Fibroblast of pulmonary artery (primary cell): Measurements from ENCODE around the gene PDHB.

ENCODE experiments used
- DNase-seq: peaks from one replicate; pipeline ENCODE4 v3.0.0-alpha.2; 2010; ENCODE audit warnings: low read depth
- H3K4me3 ChIP-seq: replicated peaks from 2 replicates; pipeline ENCODE4 v1.5.1; 2011; ENCODE audit warnings: low read depth, mild to moderate bottlenecking, control low read depth, low read length, moderate library complexity
- CTCF ChIP-seq: IDR thresholded peaks from 2 replicates; pipeline ENCODE4 v1.5.1; 2011; ENCODE audit warnings: mild to moderate bottlenecking, control low read depth, low read length, inconsistent platforms; ENCODE audit errors: missing control alignments

Gene PDHB

DNA sequence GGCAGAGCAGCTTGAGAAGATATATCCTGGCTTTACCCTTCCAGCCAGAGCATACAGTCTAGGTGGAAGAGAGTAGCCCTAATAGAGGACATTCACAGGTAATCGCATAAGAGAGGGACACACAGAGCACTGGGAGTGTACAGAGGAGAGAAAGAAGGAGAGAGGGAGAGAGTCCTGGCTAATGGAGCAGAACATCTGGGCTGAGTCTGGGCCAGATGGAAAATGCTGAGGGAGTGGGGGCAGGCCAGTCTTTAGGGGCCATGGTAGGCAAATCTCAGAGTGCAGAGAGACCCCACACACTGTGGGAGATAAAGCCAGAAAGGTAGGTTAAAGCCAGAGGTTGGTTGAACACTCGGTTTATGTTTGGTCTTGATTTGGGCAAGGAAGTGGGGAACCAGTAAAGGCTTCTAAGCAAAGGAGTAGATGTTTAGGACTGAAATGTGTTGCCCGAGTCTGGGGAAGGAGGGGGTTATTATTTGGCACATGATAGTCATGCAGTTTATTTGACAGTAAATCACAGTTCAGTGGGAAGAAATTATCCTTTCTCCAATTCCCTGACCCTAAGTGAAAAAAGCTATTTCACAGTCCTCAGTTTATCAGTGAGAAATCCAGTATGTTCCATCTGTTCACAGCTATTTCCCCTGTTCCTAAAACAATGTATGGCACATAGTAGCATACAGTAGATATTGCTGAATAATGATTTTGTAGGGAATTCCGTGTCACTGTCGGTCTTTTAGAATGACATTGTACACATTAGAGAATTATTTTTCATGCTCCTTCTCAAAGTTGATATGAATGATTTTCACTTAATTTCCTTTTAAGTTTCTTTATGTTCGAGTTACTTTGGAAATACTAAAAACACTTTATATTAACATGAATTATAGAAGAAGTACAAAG is 45.7 kb downstream of the PDHB start:
- no peak overlapping the region for H3K4me3 ChIP-seq
- DNase-seq: no peak
- TF ChIP-seq CTCF: no peak

GRCh38 chr3:58386626-58387365 is 46.8 kb downstream of the PDHB start:
- no peak overlapping the region for H3K4me3 ChIP-seq
- DNase-seq: peak; percentile 94
- TF ChIP-seq CTCF: peak; percentile 6

DNA sequence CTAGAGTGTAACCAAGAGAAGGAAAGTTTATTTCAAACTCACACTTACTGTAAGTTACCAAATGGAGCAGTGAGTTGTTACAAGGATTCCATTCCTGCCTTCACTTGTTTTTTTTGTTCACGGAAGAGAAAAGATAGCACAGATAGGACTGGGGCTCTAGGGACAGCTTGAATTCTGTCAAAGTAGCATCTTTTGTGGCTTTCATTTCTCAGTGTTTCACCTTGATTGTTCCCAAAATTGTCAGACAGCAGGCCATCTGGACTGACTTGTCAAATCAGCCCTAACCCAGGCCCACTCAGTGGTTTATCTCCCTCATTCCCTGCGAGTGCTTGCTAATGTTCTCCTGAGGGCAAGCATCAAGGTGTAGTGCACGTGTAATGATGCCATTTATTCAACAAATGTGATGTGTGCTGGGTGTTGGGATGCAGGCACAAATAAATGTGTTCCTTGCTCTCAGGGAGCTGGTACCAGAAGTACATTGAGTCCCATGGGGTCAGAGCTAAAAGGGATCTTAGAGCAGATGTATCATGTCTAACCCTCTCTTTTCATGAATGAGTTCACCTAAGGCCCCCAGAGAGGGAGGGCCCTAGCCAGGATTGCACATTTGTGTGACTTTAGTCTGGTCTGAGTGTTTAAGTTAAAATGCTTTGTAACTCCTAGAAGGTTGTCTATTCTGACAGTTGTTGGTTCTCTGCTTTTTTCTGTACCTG is 49.1 kb downstream of the PDHB start:
- TF ChIP-seq CTCF: no peak
- no peak overlapping the region for H3K4me3 ChIP-seq

DNA sequence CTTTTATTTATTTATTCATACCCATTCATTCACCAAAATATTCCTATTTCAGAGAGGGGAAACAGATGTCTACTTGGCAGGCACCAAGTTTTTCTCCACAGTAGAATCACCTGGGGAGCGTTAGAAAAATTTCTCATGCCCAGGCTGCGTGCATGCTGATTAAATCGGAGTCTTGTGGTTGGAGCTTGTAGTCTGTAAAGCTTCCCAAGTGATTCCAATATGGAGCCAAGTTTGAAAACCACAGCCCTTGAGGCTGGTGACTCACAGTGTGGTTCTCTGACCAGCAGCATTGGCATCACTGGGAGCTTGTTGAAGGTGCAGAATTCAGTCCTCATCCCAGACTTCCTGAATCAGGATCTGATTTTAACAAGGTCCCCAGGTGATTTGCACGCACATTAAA is 49.7 kb downstream of the PDHB start:
- no peak overlapping the region for H3K4me3 ChIP-seq
- peak; percentile 97 for DNase-seq
- no peak for TF ChIP-seq CTCF

More for the DNA sequence above, 49.1 kb downstream of the PDHB start:
- no peak for DNase-seq

DNA sequence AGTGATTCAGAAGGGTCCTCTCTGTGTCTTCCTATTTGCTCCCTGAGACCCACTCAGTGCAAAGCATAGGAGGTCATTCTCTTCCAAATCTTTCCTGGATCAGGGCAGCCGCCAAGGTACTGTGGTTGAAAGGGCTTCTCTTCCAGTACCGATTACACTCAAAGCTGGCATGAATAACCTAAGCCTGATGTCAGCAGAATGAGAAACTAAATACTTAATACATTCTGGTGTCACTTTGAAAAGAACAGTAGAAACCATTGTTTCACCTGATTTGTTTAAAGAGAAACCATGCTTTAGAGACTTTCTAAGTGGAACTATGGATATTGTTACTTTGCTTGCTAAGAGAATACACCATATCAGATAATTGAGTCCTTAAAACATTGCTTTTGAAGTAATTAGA is 50.2 kb downstream of the PDHB start:
- TF ChIP-seq CTCF: no peak
- H3K4me3 ChIP-seq: no peak overlapping the region
- peak; percentile 49 for DNase-seq

DNA sequence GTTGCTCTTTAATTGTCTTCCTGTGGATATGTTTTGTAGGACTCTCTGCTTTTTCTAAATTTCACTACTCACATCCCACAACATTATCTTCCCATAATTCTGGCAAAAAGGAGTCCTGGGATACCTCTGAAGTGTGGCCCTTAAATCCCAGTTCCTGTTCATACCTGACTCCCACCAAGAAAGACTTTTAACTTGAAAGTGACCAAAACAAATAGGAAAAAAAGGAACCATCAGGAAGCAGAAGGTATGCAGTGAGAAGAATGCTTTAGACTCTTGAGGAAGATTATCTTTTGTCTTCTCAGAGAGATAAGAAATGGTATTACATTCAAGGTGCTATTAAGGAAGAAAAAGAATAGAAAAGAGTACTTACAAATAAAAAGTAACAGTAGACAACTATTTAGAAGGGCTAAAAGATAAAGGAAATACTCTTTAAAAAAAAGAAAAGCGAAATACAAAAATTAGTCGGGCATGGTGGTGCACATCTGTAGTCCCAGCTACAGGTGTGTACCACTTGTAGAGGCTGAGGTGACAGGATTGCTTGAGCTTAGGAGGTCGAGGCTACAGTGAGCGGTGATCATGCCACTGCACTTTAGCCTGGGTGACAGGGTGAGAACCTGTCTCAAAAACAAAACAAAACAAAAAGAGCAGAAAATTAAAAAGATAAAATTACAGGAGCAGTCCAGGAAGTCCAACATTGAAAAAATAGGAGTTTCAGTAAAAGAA is 54.1 kb downstream of the PDHB start:
- no peak for DNase-seq
- H3K4me3 ChIP-seq: no peak overlapping the region
- no peak for TF ChIP-seq CTCF
